GM23248 (cell line): ENCODE measurements around the gene NRP2. TPM values are rescaled to one million over a fixed set of nuclear protein-coding genes. Genes with fewer than 3 reads are reported as not detected.

ENCODE experiments used
- DNase-seq: peaks from one replicate; pipeline ENCODE4 v3.0.0-alpha.2; 2015
- H2AFZ ChIP-seq: fragments of 200-600 bp; sonication (generic); 2 replicates; pipeline ENCODE4 v1.6.1; 2016; ENCODE audit warnings: antibody characterized with exemption
- H3F3A ChIP-seq: fragments of 200-600 bp; sonication (generic); 2 replicates; pipeline ENCODE4 v1.6.1; 2016; ENCODE audit warnings: mild to moderate bottlenecking, antibody characterized with exemption, mixed run types; ENCODE audit not compliant: insufficient read depth
- H3K27ac ChIP-seq: fragments of 200-600 bp; sonication (generic); 2 replicates; pipeline ENCODE4 v1.5.1; 2016; ENCODE audit warnings: mild to moderate bottlenecking
- H3K27me3 ChIP-seq: fragments of 200-600 bp; sonication (generic); replicated peaks from 2 replicates; pipeline ENCODE4 v1.6.1; 2016; ENCODE audit warnings: mild to moderate bottlenecking; ENCODE audit not compliant: insufficient read depth
- H3K36me3 ChIP-seq: fragments of 200-600 bp; sonication (generic); 2 replicates; pipeline ENCODE4 v1.6.1; 2016; ENCODE audit warnings: low read depth, mild to moderate bottlenecking
- H3K4me1 ChIP-seq: fragments of 200-600 bp; sonication (generic); 2 replicates; pipeline ENCODE4 v1.6.1; 2016; ENCODE audit warnings: mild to moderate bottlenecking; ENCODE audit not compliant: insufficient read depth
- H3K4me2 ChIP-seq: fragments of 200-600 bp; sonication (generic); one replicate; pipeline ENCODE4 v1.6.1; 2016; ENCODE audit warnings: mild to moderate bottlenecking; ENCODE audit not compliant: unreplicated experiment
- H3K4me3 ChIP-seq: fragments of 200-600 bp; sonication (generic); 2 replicates; pipeline ENCODE4 v1.5.1; 2016; ENCODE audit warnings: mild to moderate bottlenecking
- H3K79me2 ChIP-seq: fragments of 200-600 bp; sonication (generic); 2 replicates; pipeline ENCODE4 v1.6.1; 2016; ENCODE audit warnings: mild to moderate bottlenecking; ENCODE audit not compliant: insufficient read depth
- H3K9ac ChIP-seq: fragments of 200-600 bp; sonication (generic); 2 replicates; pipeline ENCODE4 v1.6.1; 2016; ENCODE audit warnings: mild to moderate bottlenecking
- H3K9me2 ChIP-seq: fragments of 200-600 bp; sonication (generic); 2 replicates; pipeline ENCODE4 v1.6.1; 2016; ENCODE audit warnings: mixed run types, mild to moderate bottlenecking, moderate library complexity; ENCODE audit not compliant: insufficient read depth
- H3K9me3 ChIP-seq: fragments of 200-600 bp; sonication (generic); one replicate; pipeline ENCODE4 v1.6.1; 2017; ENCODE audit warnings: low read depth
- H4K20me1 ChIP-seq: fragments of 200-600 bp; sonication (generic); 2 replicates; pipeline ENCODE4 v1.6.0; 2016; ENCODE audit not compliant: insufficient read depth
- EZH2 ChIP-seq: fragments of 200-600 bp; sonication (generic); IDR thresholded peaks from 2 replicates; pipeline ENCODE4 v1.6.1; 2018; ENCODE audit warnings: antibody characterized with exemption, mild to moderate bottlenecking; ENCODE audit not compliant: insufficient read depth, poor library complexity, severe bottlenecking
- EZH2phosphoT487 ChIP-seq: fragments of 200-600 bp; sonication (generic); IDR thresholded peaks from 2 replicates; pipeline ENCODE4 v1.6.1; 2018; ENCODE audit warnings: antibody characterized with exemption, moderate library complexity, mild to moderate bottlenecking, low read depth; ENCODE audit not compliant: insufficient read depth
- WGBS, 2 experiments: methylation state at CpG; one replicate each; pipeline ENCODE4 v1.1.6; 2015 to 2017; ENCODE audit warnings: low lambda C conversion rate in 2 of 2, low coverage in 1 of 2; ENCODE audit errors: missing lambda C conversion rate in 2 of 2; 5-methylcytosine and 5-hydroxymethylcytosine counted together
- in situ Hi-C: fragments of 300-500 bp; cut with MboI; formaldehyde crosslinking; loops from 2 replicates; pipeline ENCODE4 v1.15.0; 2020
- polyA plus RNA-seq: library from polyadenylated mRNA; unstranded; fragments of >200 nt; fragmentation: Nextera tagmentation; extraction: Ambion mirVana; gene quantifications from 2 replicates; pipeline ENCODE4 v1.2.1, GENCODE V29; 2016
- total RNA-seq: library from RNA; depleted of rRNA; stranded (reverse); fragments of >200 nt; shearing (Covaris generic); gene quantifications from 2 replicates; pipeline ENCODE4 v1.2.3, GENCODE V29; 2014

NRP2 gene
- total and polyA plus RNA-seq, 2 experiments from 2014 or later: 6.9 to 9.0 TPM

- no peak overlapping the region for H3K27ac ChIP-seq
- no peak overlapping the region for H3K4me2 ChIP-seq
Observed at GRCh38 chr2:205785507-205786260, 103.4 kb downstream of the NRP2 start.

GRCh38 chr2:205786976-205787375 is 104.7 kb downstream of the NRP2 start:
- no peaks in the 10 kb centered on the region for H4K20me1 ChIP-seq
- H3K4me2 ChIP-seq: no peak overlapping the region

More at GRCh38 chr2:205785507-205786260, 103.4 kb downstream of the NRP2 start:
- Histone ChIP-seq H3K79me2 (no peaks in the 10 kb centered on the region), H3K4me3 (no peak overlapping the region), H3K9me2 (no peaks in the 10 kb centered on the region), H3K27me3 (no peaks in the 10 kb centered on the region), H4K20me1 (no peaks in the 10 kb centered on the region), H3K4me1 (0 out of 2 replicates have a peak, but pooled peaks cover 8% of the 10 kb centered on the region), H3K9me3 (no peaks in the 10 kb centered on the region), H3K9ac (no peak overlapping the region), H2AFZ (no peak overlapping the region), H3K36me3 (no peaks in the 10 kb centered on the region), H3F3A (no peaks in the 10 kb centered on the region)
- no peak for TF ChIP-seq EZH2phosphoT487
- WGBS, 2 experiments: 76 to 78% methylated on average over 7 of the region's 7 CpGs
- DNase-seq: peak; percentile 44
- in situ Hi-C loops: no loop called here

GRCh38 chr2:205787761-205788160 is 105.5 kb downstream of the NRP2 start:
- Histone ChIP-seq H3K4me1 (0 out of 2 replicates have a peak, but pooled peaks cover 8% of the 10 kb centered on the region), H3K27ac (no peak overlapping the region), H3K27me3 (no peaks in the 10 kb centered on the region), H3K4me3 (no peak overlapping the region), H3K4me2 (no peak overlapping the region), H3K9me2 (no peaks in the 10 kb centered on the region), H4K20me1 (no peaks in the 10 kb centered on the region), H3K9me3 (no peaks in the 10 kb centered on the region), H2AFZ (no peak overlapping the region), H3K36me3 (no peaks in the 10 kb centered on the region), H3K9ac (no peak overlapping the region), H3K79me2 (no peaks in the 10 kb centered on the region), H3F3A (no peaks in the 10 kb centered on the region)
- in situ Hi-C loops: no loop called here
- TF ChIP-seq EZH2phosphoT487 (no peak), EZH2 (no peak)
- WGBS, 2 experiments: 95 to 100% methylated on average over 3 of the region's 3 CpGs
- no peak for DNase-seq

More at GRCh38 chr2:205786976-205787375, 104.7 kb downstream of the NRP2 start:
- H3K9me3 ChIP-seq: no peaks in the 10 kb centered on the region
- no peak overlapping the region for H3K27ac ChIP-seq
- H3K27me3 ChIP-seq: no peaks in the 10 kb centered on the region
- in situ Hi-C loops: no loop called here
- TF ChIP-seq EZH2 (no peak), EZH2phosphoT487 (no peak)
- no peak overlapping the region for H3K4me3 ChIP-seq
- H2AFZ ChIP-seq: no peak overlapping the region
- DNase-seq: no peak
- no peaks in the 10 kb centered on the region for H3K9me2 ChIP-seq
- 85 to 91% methylated on average over 4 of the region's 4 CpGs for WGBS, 2 experiments
- 0 out of 2 replicates have a peak, but pooled peaks cover 8% of the 10 kb centered on the region for H3K4me1 ChIP-seq
- H3F3A ChIP-seq: no peaks in the 10 kb centered on the region
- no peaks in the 10 kb centered on the region for H3K36me3 ChIP-seq
- H3K79me2 ChIP-seq: no peaks in the 10 kb centered on the region
- no peak overlapping the region for H3K9ac ChIP-seq

- Histone ChIP-seq H3K9me3 (no peaks in the 10 kb centered on the region), H4K20me1 (no peaks in the 10 kb centered on the region), H3K4me3 (no peak overlapping the region), H3F3A (no peaks in the 10 kb centered on the region), H3K9me2 (no peaks in the 10 kb centered on the region), H3K27me3 (no peaks in the 10 kb centered on the region), H3K4me1 (0 out of 2 replicates have a peak, but pooled peaks cover 8% of the 10 kb centered on the region), H3K79me2 (no peaks in the 10 kb centered on the region), H3K27ac (no peak overlapping the region), H2AFZ (no peak overlapping the region), H3K9ac (no peak overlapping the region), H3K4me2 (no peak overlapping the region), H3K36me3 (no peaks in the 10 kb centered on the region)
- DNase-seq: no peak
- WGBS, 2 experiments: 40 to 54% methylated on average over 1 of the region's 1 CpG
- in situ Hi-C loops: no loop called here
- TF ChIP-seq EZH2phosphoT487 (no peak), EZH2 (no peak)
Observed at GRCh38 chr2:205789906-205790305, 107.6 kb downstream of the NRP2 start.
